ENCODE data around the gene SASH1. TPM values are rescaled to one million over a fixed set of nuclear protein-coding genes. Genes with fewer than 3 reads are reported as not detected.

Gene SASH1
- total RNA-seq, 2 donors from 2014 or later, result 77.0 to 82.3 TPM

GRCh38 chr6:148530976-148531375 lies 188.3 kb downstream of the SASH1 start:
- Histone ChIP-seq H3K9me3 (no peaks in the 10 kb centered on the region), H3K4me1 (ENCODE audit: control insufficient read depth in 1 of 2, low read depth in 2 of 2) (peaks cover 9 to 36% of the 10 kb centered on the region in 2 donors), H3K27ac (peak overlapping the region; percentile 72 to 81), H3K4me3 (peak overlapping the region; percentile 70), H3K36me3 (peaks cover 40% of the 10 kb centered on the region), H3K27me3 (replicated peaks; ENCODE audit: insufficient read depth) (no peaks in the 10 kb centered on the region)
- DNase-seq (ENCODE audit: low spot score), result no peak
- TF ChIP-seq CTCF (IDR thresholded peaks at IDR 0.05), result no peak
- no peak for ATAC-seq (ENCODE audit: insufficient number of reproducible peaks, low FRiP score, low read depth)

GRCh38 chr6:148532698-148533097 lies 190.1 kb downstream of the SASH1 start:
- Histone ChIP-seq H3K9me3 (no peaks in the 10 kb centered on the region), H3K4me3 (no peak overlapping the region), H3K4me1 (ENCODE audit: control insufficient read depth in 1 of 2, low read depth in 2 of 2) (peaks cover 9 to 24% of the 10 kb centered on the region in 2 donors), H3K27ac (peak overlapping the region in 1 of 2 donors; percentile 27), H3K36me3 (peaks cover 44% of the 10 kb centered on the region), H3K27me3 (replicated peaks; ENCODE audit: insufficient read depth) (no peaks in the 10 kb centered on the region)
- ATAC-seq (ENCODE audit: insufficient number of reproducible peaks, low FRiP score, low read depth) (no peak), DNase-seq (ENCODE audit: low spot score) (no peak)
- no peak for TF ChIP-seq CTCF (IDR thresholded peaks at IDR 0.05)

- ATAC-seq (ENCODE audit: insufficient number of reproducible peaks, low FRiP score, low read depth), result no peak
- no peak for DNase-seq (ENCODE audit: low spot score)
- H3K27ac ChIP-seq, result peak overlapping the region in 1 of 2 donors; percentile 27
These were observed 190.9 kb downstream of the SASH1 start for GRCh38 chr6:148533309-148534107.

GRCh38 chr6:148534871-148535270 lies 192.2 kb downstream of the SASH1 start:
- TF ChIP-seq CTCF (IDR thresholded peaks at IDR 0.05), result no peak
- Histone ChIP-seq H3K4me1 (ENCODE audit: control insufficient read depth in 1 of 2, low read depth in 2 of 2) (peaks cover 8 to 27% of the 10 kb centered on the region in 2 donors), H3K9me3 (no peaks in the 10 kb centered on the region), H3K4me3 (no peak overlapping the region), H3K27me3 (replicated peaks; ENCODE audit: insufficient read depth) (no peaks in the 10 kb centered on the region), H3K27ac (no peak overlapping the region), H3K36me3 (peaks cover 44% of the 10 kb centered on the region)
- DNase-seq (ENCODE audit: low spot score) (no peak), ATAC-seq (ENCODE audit: insufficient number of reproducible peaks, low FRiP score, low read depth) (no peak)

More at GRCh38 chr6:148533309-148534107, 190.9 kb downstream of the SASH1 start:
- Histone ChIP-seq H3K9me3 (no peaks in the 10 kb centered on the region), H3K4me1 (ENCODE audit: control insufficient read depth in 1 of 2, low read depth in 2 of 2) (peaks cover 13 to 30% of the 10 kb centered on the region in 2 donors), H3K4me3 (no peak overlapping the region), H3K36me3 (peaks cover 44% of the 10 kb centered on the region), H3K27me3 (replicated peaks; ENCODE audit: insufficient read depth) (no peaks in the 10 kb centered on the region)
- TF ChIP-seq CTCF (IDR thresholded peaks at IDR 0.05), result no peak

GRCh38 chr6:148535381-148535780 lies 192.7 kb downstream of the SASH1 start:
- Histone ChIP-seq H3K27ac (no peak overlapping the region), H3K27me3 (replicated peaks; ENCODE audit: insufficient read depth) (no peaks in the 10 kb centered on the region), H3K36me3 (peaks cover 47% of the 10 kb centered on the region), H3K4me1 (ENCODE audit: control insufficient read depth in 1 of 2, low read depth in 2 of 2) (peaks cover 7 to 23% of the 10 kb centered on the region in 2 donors), H3K9me3 (no peaks in the 10 kb centered on the region), H3K4me3 (no peak overlapping the region)
- TF ChIP-seq CTCF (IDR thresholded peaks at IDR 0.05), result no peak
- no peak for DNase-seq (ENCODE audit: low spot score)
- no peak for ATAC-seq (ENCODE audit: insufficient number of reproducible peaks, low FRiP score, low read depth)

Data from thoracic aorta (tissue), 2 donors.